IPS-NIHi11 (cell line): ENCODE results near the gene MOV10L1.
"Not testable (repeated sequence)": the region's sequence is repeated elsewhere in the genome, so short reads cannot be mapped to it uniquely, and the experiment has no call there.

Experiments
- DNase-seq: peaks from one replicate; pipeline ENCODE4 v3.0.0; 2012; ENCODE audit warnings: mixed read lengths, low spot score

The MOV10L1 gene

GRCh38 chr22:50157709-50158375 is 68.0 kb downstream of the MOV10L1 start:
- no peak for DNase-seq

DNA sequence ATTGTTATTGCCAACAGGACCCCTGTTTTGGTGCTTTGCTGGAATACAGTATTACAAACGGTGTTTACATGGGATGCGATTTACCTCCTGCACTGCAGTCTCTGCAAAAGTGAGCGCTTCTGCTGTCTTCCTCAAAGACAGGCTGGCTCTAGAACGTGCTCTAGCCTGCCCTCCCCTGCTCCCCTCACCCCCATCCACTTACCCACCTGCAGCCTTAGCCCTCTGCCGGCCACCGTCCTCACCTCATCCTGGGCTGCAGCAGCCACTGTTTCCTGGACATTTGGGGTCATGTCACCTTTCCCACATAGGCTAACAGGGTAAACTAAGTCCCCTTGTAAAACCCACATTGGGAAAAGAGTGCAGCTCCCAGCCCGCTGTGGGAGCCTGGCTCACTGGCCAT is 71.1 kb downstream of the MOV10L1 start:
- DNase-seq = no peak

DNA sequence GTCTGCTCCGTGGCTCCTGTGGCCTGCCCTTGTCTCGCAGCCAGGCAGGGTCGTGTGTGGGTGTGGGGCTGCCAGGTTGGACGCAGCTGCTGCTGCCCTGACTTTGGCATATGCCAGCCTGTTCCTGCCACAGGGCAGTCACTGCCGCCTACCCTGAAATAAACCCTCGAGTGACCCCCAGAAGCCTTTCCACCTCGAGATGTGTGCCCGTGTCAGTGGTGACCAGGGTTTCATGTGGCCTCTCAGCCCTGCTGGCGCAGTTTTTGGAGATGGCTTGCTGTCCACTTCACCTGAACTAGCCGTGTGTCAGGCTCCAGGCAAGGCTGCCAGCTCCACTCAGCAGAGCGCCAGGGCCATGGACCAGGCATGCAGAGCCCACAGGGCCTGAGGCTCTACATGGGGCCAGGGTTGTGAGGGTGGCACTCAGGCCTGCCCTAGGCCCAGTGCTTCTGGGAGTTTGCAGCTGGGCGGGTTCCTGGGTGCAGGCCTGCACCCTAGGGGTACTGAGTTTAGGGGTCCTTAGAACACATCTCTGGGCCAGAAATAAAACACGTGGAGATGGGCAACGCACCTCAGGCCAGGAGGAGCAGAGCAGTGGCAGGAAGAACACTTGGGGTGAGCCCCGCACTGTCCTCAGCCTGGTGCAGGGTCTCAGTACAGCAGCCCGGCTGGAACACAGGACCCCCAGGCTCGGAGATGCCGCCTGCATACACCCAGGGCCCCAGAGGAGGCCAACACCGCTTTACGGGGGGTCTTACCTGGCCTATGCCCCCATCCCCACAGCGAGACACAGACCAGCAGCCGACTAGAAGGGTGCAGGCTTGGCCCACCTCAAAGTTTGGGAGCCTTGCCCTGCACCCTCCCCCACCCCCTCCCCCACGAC is 71.9 kb downstream of the MOV10L1 start:
- DNase-seq = no peak

DNA sequence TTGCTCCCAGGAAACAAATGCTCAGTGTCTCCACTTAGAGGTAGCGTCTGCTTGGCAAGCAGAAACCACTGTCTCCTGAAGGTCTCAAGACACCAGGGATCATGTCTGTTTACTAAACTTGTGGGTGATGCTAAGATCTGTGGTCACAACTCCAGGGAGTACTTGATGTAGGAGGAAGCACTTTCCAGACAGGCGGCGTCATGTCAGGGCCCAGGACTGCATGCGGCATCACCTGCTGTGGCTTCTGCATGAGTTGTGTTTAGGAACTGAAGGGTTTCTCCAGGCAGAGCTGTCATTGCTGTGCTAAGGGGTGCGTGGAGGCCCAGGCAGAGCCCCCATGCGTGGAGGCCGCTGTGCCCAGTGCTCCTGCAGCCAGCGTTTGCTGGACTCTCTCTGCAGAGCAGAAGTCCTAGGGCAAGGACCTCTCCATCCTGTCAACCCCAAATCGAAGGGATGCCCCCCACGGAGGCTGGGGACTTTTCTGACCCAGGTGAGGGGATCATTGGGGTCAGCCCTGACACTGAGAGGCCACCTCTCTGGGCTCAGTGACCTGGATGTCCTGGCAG is 72.7 kb downstream of the MOV10L1 start:
- DNase-seq = no peak

DNA sequence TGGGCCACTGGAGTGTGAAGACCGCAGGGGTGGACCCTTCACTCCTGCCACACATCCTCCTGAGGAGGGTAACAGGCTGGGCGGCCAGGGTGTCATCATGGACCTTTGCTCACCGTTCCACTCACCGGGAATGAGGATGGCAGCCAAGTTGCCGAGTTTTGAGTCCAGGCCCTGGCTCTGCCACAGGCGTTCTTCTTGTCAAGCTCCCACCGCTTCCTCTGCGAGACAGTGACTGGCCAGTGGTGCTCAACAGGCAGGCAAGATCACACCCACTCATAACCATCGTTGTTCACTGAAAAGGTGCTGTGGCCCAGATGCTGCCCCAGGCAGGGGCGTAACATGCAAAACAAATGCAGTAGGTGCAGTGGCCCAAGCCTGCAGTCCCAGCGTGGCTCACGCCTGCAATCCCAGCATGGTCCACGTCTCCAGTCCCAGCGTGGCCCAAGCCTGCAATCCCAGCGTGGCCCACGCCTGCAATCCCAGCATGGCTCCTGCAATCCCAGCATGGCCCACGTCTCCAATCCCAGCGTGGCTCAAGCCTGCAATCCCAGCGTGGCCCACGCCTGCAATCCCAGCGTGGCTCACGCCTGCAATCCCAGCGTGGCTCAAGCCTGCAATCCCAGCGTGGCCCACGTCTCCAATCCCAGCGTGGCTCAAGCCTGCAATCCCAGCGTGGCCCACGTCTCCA is 75.8 kb downstream of the MOV10L1 start:
- DNase-seq = no peak

- no peak for DNase-seq
Observed at GRCh38 chr22:50167689-50168489, 78.1 kb downstream of the MOV10L1 start.

DNA sequence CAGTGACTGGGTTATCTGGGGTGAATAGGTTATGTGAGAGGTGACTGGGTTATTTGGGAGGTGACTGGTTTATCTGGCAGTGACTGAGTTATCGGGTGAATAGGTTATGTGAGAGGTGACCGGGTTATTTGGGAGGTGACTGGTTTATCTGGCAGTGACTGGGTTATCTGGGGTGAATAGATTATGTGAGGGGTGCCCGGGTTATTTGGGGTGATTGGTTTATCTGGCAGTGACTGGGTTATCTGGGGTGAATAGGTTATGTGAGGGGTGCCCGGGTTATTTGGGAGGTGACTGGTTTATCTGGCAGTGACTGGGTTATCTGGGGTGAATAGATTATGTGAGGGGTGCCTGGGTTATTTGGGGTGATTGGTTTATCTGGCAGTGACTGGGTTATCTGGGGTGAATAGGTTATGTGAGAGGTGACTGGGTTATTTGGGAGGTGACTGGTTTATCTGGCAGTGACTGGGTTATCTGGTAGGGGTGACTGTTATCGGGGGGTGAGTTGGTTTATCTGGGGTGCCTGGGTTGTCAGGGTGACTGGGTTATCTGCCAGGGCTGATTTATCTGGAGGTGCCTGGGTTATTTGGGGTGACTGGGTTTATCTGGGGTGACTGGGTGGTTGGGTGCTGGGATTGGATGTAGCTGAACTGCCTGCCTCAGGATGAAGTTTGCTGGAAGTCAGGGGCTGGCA is 78.8 kb downstream of the MOV10L1 start:
- not testable (repeated sequence) for DNase-seq

DNA sequence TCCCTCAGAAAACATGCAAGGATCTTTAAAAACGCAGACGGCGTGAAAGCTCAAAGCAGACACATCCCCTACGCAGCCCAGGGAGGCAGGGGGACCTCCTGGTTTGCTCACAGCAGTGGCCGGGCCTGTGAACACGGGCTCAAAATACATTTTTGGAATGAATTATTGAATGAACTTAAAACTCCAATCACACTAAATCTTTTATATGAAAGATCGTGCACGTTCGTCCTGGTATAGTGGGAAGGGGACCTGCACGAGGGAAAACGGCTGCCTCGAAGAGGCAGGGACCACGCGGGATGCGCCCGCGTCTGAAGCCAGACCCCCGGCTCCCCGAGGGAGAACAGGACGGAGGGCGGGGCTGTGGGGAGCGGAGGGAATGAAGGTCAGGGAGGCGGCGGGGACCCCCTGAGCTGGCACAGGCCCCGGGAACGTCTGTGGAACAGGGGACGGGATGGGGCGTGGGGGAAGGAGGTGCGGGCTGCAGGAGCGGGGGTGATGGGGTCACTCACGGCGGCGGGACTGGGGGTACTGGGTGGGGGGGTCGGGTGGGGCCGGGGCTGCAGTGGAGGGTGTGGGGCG is 79.5 kb downstream of the MOV10L1 start:
- DNase-seq = no peak

DNA sequence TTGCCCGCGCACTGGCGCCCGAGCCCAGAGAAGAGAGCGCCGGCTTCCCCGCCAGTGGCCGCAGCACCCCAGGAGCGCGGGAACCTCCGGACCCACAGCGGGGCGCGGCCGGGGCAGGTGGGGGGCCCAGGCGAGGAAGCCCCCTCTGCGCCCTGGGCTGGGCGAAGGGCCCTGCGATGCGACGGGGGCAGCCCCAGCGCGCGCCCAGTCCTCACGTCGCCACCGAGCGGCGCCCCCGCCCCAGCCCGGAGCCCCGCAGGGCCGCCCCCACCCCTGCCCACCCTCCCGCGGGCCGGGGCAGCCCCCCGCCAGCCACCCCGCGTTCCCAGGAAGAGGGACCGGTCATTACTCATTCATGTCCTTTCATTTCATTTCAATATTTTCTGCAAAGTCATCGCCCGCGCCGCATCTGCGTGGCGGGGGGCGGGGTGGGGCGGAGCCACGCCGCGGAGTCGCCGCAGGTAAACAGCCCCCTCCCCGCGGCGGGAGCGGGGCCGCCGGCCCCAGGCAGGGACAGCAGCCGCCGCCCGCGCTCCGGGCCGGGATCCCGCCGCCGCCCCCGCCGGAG is 80.1 kb downstream of the MOV10L1 start:
- DNase-seq = peak; percentile 84

GRCh38 chr22:50170453-50171318 is 80.9 kb downstream of the MOV10L1 start, which contains the start of gene PANX2:
TSS of gene PANX2 (plus strand) at chr22:50170731. CDS start at chr22:50170731, 0 bp downstream.
- DNase-seq = peak; percentile 68

DNA sequence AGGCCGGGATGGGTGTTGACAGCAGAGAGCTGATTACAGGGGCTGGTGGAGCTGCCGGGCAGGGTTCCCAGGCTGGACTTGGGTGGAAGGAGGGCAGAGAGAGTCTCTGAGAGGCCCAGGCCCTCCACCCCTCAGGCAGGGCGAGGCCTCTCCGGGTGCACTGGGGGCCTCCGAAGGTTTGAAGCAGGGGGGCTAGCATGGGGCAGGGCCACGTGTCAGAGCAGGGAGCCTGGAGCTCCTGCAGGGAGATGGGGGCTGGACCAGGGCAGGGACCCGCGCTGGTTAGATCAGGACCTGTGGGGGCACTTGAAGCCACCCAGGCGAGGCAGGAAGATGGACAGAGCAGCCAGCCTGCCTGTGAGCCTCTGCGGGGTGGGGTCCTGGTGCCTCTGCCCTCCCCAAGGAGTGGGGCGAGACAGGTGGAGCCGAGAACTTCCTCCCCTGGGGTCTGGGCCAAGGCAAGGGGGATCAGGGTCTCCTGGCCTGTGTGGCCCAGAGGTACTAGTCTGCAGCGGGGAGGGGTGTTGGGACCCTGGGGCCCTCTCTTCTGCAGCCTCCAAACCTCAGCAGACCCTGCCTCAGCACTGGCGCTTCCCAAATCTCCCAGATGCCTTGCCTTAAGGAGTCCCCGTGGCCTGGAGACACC is 81.6 kb downstream of the MOV10L1 start:
- DNase-seq = no peak

- no peak for DNase-seq
Observed at GRCh38 chr22:50171965-50172421, 82.2 kb downstream of the MOV10L1 start.

- DNase-seq = no peak
Observed at GRCh38 chr22:50173311-50173982, 83.6 kb downstream of the MOV10L1 start.

GRCh38 chr22:50173983-50174355 is 84.2 kb downstream of the MOV10L1 start:
- DNase-seq = no peak

DNA sequence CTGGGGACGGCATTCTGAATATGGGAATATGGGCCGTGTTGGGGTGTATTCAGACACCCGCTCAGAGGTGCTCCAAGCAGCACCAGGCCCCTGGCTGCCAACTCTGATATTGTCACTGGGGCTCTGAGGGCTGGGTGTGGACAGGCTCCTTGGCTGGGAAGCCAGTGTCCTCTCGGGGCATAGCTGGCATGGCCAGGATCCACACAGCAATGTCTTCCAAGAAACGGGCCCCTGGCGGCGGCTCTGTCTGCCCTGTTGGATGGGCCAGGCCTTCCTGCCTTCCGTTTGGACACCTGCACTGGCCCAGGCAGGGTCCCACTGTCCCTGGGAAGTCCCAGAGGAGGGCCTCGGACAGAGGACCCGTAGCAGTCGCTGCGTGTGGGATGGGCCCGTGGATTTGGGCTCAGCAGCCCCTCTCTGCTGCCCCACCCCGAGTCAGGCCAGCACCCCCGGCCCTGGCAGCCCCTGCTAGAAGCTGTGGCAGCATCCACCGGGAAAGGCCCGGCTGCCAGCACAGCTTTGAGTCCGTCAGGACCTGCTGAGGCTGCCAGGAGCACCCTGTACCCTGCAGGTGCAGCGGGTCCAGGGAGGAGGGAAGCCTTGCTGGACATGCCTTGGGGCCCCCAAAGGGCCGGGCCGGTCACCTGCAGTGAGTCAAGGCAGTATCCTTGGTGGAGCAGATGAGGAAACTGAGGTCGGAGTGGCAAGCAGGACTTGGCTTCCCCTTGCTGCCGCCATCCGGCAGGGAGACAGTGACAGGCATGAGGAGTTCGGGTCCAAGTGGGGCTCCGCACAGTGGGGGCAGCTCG is 84.8 kb downstream of the MOV10L1 start:
- DNase-seq = no peak

DNA sequence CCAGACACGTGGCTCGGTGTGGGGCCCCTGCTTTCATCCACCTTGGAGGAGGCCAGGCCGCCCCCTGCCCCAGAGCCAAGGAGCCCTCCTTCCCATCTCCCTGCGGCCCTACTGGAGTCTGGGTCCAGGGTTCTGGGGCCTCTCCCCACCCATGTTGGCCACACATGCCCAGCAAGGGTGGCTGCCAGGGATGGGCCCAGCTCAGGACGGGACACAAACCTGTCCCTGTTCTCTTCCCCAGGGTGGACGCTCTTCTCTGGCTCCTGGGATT is 85.3 kb downstream of the MOV10L1 start:
- no peak for DNase-seq
